Germinal center (tissue), 1 donor: ENCODE results near the gene FANCG.
A peak's percentile ranks its signal among the peaks of the same experiment; 100 is the strongest.

Experiments used
- DNase-seq: peaks from one replicate; pipeline ENCODE4 v3.0.0; 2012; ENCODE audit warnings: mixed read lengths, low spot score

FANCG gene

GRCh38 chr9:35103660-35104191 is 24.0 kb upstream of the FANCG start:
- DNase-seq: no peak

DNA sequence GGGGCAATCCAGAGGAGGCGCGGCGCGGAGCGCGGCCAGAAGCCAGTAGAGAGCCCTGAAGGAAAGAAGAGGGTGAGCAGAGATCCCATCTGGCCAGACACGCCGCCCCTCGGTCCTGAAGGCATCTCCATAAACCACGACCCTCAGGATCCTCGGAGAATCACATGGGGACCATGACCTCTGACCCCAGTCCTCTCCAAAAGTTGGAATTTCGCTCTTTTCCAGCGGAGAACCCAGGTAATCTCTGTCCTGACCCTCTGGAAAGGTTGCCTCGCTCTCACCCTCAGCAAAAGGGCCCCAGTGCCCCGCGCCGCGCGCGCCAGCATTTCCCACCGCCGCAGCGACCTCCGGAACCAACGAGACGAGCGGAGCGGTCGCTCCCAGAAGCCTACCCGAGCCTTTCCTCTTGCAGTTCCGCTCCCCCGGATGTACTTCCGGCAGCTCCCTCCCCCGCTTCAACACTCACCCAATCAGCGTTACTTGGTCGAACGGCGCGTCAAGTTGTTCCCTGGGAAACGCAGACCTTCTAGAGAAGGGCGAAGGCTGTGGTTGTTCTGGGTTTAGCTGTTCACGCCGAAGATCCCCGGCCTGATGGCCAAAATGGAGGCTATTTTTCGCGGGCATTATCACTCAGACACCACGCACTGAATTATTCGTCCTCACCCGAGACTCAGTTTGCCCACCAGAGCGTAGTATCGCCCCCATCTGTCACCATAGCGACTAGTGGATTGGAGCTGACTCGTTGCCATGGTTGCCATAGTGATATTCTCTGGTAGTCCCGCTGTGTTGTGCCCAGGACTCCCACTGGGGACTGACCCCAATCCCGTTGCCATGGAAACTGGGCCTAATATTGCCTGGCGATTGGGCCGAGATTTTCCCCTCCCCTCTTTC is 23.3 kb upstream of the FANCG start, which contains the start of gene STOML2:
Gene STOML2 (minus strand): TSS at position 363 of the 891 bp plus-strand sequence. CDS start 37 bp downstream, at position 326.
- peak; percentile 94 for DNase-seq

- no peak for DNase-seq
Measured at GRCh38 chr9:35102465-35102768, 22.7 kb upstream of the FANCG start.

DNA sequence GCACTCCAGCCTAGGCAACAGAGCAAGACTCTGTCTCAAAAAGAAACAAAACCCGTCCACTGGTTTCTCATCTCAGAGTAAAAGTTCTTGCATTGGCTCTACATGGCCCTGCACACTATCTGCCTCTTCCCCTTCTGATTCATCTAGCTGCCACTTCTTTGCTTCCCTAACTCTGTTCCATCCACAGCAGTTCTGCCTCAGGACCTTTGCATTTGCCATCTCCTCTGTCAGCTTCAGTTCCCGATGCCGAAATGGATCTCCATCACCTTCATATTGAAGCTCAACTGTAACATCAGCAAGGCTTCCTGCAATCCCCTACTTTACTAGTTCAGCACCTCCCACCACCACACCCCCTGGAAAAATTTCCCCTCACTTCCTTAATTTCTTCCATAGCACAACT is 17.8 kb upstream of the FANCG start:
- DNase-seq: no peak

DNA sequence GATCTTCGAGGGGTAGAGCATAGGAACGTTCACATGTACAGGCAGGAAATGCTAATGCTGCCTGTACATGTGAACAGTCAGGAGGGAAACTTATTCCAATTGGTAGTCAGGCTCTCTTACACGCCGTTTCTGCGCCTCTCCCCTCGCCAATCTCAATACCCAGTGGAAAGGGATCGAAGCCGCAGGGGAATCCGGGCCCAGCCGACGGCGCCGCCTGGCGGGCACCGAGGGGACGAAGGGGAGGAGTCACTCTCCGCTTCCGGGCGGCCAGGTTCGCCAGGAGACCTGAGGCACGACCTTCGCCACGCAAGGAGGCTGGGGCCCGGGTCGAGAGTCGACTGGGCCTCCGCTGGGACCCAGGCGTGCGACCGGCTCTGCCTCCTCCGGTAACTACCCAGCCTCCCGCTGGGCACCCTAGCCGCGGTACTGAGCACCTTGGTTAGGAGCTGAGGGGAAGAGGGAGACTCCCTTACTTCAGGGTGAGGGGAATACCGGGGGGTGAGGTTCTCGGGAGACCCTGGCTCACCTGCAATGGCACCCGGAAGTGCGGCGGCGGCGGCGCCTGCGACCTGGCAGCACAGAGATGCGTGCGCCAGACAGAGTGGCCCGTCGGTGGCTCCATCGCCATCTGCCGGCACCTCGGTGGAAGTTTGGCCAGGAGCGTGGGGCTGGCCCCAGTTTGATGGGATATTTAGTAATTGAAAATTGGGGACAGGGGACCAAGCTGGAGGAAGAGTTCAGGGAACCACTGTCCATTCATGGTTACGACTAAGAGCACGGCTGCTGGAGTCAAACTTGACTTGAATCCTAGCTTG is 16.5 kb upstream of the FANCG start, which contains the start of gene PIGO:
Gene PIGO (minus strand): TSS at position 557 of the 815 bp plus-strand sequence. CDS start 1,026 bp downstream, outside the sequence.
- DNase-seq: peak; percentile 88

DNA sequence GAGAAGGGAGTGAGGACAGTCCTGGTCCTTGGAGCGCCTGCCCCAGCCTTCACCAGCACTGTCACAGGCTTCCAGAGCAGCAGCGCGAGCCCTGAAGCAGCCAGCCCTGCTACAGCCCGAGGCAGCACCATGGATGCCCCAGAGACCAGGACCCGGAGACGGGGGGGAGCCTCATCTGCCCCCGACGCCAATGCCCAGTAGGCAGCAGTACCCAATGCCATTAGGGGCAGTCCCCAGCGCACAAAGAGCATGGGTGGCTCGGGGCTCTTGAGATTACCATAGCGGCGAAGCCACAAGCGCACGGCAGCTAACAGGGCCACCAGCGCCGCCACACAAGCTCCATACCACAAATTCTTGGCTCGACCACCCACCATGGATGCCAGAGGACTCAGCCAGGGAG is 11.8 kb upstream of the FANCG start:
- DNase-seq: no peak

- no peak for DNase-seq
Measured at GRCh38 chr9:35089434-35089833, 9.7 kb upstream of the FANCG start.

DNA sequence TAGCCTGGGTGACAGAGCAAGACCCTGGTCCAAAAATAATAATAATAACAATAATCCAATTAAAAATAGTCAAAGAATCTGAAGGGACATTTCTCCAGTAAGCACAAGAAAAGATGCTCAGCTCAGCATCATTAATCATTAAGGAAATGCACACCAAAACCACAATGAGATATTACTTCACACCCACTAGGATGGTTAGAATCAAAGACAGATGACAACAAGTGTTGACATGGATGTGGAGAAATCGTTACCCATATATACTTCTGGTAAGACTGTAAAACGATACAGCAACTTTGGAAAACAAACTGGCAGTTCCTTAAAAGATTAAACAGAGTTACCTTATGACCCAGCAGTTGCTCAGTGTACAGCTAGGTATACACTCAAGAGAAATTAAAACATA is 5.3 kb upstream of the FANCG start:
- no peak for DNase-seq

DNA sequence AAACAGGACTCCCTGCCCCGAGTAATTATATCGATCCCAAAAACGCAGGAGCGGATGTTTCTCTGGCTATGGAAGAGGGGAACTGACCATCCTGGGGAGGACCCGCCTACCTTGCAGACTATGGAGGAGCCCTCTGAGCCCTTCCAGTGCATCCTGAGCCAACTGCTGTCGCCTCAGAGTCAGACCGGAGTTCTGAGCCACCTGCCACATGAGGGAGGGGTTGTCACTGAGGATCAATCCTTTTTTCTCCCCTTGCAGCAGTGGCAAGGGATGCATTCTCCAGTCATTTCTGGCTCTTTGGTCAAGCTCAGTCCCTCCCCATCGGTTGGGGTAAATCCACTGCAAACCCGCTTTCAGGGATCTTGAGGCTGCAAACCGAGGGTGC is 709 bp downstream of the FANCG start:
- DNase-seq: no peak

DNA sequence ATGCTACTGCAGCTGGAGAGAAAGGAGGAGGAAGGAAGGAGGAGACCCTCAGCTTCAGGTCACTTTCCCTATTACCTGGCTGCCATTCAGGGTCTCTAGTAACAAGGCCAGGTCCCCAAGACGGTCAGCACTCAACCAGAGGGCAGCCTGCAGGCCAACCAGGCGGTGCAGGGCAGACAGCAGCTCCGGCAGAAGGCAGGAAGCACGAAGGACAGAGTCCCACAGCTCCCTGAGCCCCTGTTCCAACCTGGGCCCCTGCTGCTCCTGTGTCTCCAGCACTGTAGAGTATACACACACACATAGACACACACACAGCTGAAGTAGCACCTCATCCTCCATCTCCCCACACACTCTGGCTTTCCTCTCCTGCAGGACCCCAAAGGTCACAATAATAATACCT is 1.7 kb downstream of the FANCG start:
- DNase-seq: no peak

- DNase-seq: no peak
Measured at GRCh38 chr9:35076848-35077247, 2.9 kb downstream of the FANCG start.

DNA sequence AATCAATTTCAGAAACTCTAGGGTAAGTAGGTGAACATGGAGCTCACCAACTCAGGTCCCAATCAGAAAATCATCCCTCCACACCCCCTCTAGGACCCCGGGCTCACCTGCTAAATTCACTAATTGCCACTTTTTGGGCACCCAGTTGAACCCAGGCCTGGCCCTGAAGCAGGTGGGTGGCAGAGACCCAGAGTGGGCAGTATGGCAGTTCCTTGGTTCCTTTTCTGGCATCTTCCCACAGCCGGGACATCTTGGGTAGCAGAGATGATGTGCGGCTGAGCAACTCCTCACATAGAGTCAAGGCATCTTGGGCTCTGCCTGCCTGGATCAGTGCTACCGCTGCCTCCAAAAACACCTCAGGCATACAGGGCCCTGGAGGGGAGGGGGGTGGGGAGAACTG is 4.4 kb downstream of the FANCG start:
- DNase-seq: no peak

- DNase-seq: no peak
Measured at GRCh38 chr9:35074791-35075190, 5.0 kb downstream of the FANCG start.

GRCh38 chr9:35074141-35074540 is 5.6 kb downstream of the FANCG start:
- DNase-seq: no peak

DNA sequence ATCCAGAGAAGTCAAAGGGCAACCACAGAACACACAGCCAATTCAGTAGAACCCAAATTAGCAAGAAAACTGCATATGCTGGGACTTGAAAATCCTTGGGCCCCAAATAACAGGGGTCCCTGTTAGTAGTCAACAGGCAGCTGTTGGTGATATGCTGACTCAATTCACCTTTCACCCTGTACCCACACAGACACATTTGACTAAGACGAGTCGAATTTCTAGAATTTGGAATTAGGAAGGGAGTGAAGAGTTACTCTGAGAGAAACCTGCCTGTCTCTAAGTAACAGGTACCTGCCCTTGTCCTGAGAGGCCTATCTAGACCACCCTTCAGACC is 6.5 kb downstream of the FANCG start:
- no peak for DNase-seq

- peak; percentile 100 for DNase-seq
Measured at GRCh38 chr9:35072461-35073278, 7.1 kb downstream of the FANCG start, which contains the start of gene VCP. Gene VCP, minus strand, starts transcription at chr9:35072625. Its CDS starts 272 bp downstream, at chr9:35072353.

GRCh38 chr9:35071814-35072460 is 7.8 kb downstream of the FANCG start:
- DNase-seq: peak; percentile 87

GRCh38 chr9:35070823-35071813 is 8.6 kb downstream of the FANCG start:
- peak; percentile 50 for DNase-seq

- no peak for DNase-seq
Measured at GRCh38 chr9:35069020-35069419, 10.7 kb downstream of the FANCG start.

GRCh38 chr9:35067056-35067455 is 12.7 kb downstream of the FANCG start:
- no peak for DNase-seq
